HTR-8/SVneo (cell line): ENCODE measurements around the gene FASTKD1.
"Not testable (repeated sequence)": the region's sequence is repeated elsewhere in the genome, so short reads cannot be mapped to it uniquely, and the experiment has no call there.

Source experiments
- DNase-seq: peaks from one replicate; pipeline ENCODE4 v3.0.0; 2011; ENCODE audit warnings: low spot score, mixed read lengths; ENCODE audit not compliant: insufficient read length
- FAIRE-seq: peaks from 2 replicates; lab custom pipeline; 2011; peaks lifted over from hg19 to GRCh38; lab: Jason Lieb, UNC

Gene FASTKD1, protein sequence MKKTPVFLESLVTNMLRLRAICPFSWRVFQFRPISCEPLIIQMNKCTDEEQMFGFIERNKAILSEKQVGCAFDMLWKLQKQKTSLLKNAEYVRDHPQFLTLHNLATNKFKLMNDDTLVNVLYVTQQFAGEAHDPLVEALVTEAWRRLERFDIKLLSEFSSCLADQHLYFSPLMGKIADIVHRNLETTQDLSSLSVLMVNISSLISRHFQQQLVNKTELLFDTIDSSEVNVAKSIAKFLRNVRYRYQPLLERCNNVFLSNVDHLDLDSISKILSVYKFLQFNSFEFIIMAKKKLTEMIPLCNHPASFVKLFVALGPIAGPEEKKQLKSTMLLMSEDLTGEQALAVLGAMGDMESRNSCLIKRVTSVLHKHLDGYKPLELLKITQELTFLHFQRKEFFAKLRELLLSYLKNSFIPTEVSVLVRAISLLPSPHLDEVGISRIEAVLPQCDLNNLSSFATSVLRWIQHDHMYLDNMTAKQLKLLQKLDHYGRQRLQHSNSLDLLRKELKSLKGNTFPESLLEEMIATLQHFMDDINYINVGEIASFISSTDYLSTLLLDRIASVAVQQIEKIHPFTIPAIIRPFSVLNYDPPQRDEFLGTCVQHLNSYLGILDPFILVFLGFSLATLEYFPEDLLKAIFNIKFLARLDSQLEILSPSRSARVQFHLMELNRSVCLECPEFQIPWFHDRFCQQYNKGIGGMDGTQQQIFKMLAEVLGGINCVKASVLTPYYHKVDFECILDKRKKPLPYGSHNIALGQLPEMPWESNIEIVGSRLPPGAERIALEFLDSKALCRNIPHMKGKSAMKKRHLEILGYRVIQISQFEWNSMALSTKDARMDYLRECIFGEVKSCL

DNA sequence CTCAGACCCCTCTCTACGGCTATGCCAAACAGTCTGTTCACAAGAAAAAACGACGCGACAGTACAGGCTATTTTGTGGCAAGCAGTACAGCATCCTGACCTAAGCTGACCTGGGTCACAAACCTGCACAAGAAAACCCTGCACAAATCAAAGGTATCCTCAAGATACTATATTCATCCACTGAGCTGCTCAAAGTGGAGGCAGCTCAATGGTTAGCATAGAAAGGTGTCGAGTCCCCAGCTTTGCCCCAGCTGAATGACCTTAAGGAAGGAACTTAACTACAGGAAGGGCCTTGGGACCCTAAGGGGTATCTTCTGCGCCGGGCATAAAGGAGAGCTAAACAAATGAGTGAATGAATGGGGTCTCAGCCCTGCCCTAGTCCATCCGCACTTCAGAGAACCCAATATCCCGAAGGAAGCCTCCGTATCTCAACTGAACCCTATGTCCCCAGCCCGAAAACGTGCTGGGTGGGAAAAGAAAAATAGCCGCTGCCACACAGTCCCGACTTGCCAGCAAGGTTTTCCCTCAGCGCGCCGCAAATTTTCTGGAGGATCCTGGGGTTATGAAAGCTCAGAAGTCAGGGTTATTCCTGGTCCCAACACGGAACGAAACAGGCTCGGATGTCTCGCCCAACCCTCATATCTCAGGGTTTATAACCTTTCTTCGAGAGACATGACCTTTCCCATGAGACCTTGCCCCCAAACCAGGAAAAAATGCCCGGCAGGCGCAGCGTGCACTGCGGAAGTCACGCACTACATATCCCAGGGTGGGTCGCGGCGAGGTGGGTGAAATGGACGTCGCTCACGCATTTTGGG, at the start of gene FASTKD1:
FASTKD1 (minus strand) TSS at position 706 of the 814 bp plus-strand sequence. CDS start 1,836 bp downstream, outside the sequence.
- DNase-seq = peak; percentile 81
- peak; percentile 90 for FAIRE-seq

DNA sequence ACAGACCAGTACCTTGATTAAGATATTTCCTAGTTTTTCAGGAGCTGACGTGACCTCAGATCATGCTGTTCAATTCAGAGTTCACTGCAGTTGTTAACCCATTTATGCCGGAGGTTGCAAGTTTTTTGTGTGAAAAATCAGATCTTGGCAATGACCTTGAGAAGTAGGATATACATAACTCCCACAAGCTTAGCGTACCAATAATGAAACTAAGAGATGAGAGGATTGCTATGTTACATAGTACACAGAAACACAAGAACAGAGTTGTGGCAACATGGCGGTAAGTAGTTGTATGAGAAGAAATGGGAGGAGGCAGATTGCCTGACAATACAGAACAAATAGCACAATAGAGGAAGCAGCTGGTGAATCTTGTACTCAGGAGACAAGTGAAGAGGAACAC, 49.6 kb upstream of the FASTKD1 start:
- no peak for DNase-seq
- FAIRE-seq = no peak

DNA sequence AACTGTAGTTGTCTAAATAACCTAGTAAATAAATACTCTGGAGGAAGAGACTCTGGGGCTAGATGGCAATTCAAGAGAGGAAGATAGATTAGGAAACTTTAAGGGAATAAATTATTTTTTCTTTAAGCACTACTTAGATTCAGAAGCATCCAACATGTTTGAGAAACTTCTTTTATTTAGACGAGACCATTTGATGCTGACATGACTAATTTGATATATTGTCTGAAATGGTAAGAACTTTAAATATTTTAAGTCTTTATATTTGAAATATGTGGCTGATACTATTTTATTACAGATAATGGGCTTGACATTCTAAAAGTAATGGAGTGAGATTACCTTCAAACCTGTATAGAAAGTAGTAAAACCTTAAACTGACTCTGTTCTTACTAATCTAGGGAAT, 46.8 kb upstream of the FASTKD1 start:
- no peak for FAIRE-seq

DNA sequence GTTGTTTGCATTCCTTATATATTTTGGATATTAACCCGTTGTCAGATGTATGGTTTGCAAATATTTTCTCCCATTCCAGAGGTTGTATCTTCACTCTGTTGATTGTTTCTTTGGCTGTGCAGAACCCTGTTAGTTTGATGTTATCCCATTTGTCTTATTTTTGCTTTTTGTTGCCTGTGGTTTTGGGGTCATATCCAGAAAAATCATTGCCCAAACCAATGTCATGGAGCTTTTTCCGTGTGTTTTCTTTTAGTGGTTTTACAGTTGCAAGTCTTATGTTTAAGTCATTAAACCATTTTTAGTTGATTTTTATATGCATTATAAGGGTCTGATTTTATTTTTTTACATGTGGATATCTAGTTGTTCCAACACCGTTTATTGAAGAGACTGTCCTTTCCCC, 46.3 kb upstream of the FASTKD1 start:
- no peak for DNase-seq

More for the DNA sequence above, 46.8 kb upstream of the FASTKD1 start:
- DNase-seq = no peak

DNA sequence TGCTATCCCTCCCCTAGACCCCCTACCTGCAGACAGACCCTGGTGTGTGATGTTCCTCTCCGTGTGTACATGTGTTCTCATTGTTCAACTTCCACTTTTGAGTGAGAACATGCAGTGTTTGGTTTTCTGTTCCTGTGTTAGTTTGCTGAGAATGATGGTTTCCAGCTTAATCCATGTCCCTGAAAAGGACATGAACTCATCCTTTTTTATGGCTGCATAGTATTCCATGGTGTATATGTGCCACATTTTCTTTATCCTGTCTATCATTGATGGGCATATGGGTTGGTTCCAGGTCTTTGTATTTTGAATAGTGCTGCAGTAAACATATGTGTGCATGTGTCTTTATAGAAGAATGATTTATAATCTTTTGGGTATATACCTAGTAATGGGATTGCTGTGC, 42.3 kb upstream of the FASTKD1 start:
- DNase-seq, FAIRE-seq: not testable (repeated sequence)

More for the DNA sequence above, 46.3 kb upstream of the FASTKD1 start:
- FAIRE-seq = no peak

DNA sequence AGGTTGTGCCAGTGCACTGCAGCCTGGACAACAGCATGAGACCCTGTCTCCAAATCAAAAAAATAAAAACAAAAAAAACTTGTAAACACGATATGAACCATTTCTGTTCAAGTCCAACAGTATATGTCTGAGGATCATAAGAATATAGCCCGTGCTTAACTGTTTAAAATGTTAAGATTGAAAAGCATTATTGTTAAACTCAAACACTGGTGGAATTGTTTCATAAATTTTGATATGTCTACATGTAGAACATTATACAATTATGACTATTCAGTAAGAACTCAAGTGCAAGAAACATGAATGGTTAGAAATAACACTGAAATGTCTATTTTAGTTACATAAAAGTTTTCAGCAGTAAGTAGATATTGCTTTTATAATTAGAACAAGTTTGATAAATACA, 40.2 kb upstream of the FASTKD1 start:
- FAIRE-seq = no peak
- DNase-seq = no peak

DNA sequence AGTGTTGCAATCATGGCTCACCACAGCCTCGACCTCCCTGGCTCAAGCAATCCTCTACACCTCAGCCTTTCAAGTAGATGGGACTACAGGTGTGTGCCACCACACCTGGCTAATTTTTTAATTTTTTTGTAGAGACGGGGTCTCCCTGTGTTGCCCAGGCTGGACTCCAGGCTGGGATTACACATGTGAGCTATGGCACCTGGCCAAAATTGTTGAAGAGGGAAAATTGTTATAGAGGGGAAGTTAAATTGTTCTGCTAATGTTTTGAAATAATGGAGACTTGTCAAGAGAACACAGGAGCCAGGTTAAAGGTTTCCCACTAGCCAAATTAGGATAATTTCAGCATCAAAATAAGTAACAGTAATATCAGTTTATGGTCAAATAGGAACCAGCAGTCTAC, 35.6 kb upstream of the FASTKD1 start:
- FAIRE-seq (no peak), DNase-seq (no peak)

DNA sequence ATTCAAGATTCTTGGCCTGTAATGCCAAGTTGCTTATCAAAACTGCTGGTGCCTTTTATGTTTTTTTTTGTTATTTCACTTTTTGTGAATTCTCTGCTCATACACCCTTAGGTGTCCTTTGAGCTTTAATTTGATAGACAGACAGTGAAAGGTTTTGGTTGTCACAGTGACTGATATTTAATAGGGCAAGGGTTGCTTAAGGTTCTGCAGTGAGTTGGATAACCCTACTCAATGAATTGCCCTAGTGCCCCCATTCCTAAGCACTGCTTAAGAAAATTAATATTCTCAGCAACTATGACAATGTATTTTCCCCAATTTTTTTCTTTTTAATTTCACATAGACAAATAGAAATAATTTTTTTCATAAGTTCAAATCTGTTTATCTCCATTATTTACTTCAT, 25.9 kb upstream of the FASTKD1 start:
- no peak for FAIRE-seq

DNA sequence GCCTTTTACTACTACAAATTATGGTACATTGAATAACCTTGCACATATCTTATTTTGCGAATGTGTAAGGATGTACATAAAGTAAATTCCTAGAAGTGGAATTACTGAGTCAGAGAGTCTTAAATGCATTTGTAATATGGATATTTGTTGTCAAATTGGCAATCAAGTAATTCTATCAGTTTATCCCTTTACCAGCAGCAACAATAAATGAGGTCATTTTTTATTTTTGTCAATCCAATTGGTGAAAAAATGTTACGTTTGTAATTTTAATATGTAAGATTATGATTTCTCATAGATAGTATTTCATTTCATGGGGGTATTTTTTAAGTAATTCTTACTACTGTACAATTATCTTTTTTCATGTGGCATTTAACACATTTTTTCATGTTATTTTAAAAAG, 25.3 kb upstream of the FASTKD1 start:
- no peak for DNase-seq
- FAIRE-seq = no peak

More for the DNA sequence above, 25.9 kb upstream of the FASTKD1 start:
- DNase-seq = no peak

DNA sequence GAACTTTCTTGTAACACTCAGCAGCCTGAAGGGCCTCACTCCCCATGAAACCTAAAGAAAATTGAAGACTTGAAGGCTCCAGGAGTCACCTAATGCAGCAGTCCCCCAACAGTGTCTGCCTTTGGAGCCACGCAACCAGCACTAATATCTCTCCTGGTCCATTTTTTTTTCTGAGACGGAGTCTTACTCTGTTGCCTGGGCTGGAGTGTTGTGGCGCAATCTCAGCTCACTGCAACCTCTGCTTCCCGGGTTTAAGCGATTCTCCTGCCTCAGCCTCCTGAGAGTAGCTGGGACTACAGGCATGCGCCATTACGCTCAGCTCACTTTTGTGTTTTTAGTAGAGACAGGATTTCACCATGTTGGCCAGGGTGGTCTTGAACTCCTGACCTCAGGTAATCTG, 22.9 kb upstream of the FASTKD1 start:
- FAIRE-seq, DNase-seq: not testable (repeated sequence)

DNA sequence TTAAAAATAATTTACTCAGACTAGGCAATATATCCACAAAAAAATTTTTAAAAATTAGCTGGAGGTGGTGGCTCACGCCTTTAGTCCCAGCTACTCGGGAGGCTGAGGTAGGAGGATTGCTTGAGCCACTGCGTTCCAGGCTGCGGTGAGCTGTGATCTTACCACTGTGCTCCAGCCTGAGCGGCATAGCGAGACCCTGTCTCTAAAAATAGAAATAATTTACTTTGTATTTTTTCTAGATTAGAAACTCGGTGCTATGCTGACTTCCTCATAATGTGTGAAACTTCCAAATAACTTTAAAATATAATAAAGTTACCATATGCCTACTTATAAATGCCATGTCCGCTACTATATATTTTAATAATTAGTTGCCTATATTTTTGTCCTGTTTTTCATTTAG, 17.1 kb upstream of the FASTKD1 start:
- FAIRE-seq = no peak

DNA sequence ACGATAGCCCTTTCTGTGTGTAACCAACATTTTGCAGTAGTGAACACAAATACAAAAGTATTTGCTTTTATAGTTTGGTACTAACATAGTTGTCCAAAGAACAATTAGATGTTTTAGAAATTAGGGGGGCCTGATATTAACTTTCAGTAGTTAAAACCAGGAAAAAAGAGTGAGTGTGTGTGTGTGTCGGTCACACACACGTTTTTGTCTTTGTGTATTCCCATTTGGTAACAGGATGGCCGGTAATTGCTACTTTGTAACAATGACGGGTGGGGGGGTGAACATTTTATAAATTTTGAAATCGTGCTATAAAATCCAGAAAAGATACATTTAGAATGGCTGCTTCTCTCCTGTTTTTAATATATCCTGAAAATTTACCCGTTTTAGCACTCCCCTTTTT, 12.0 kb upstream of the FASTKD1 start:
- FAIRE-seq = no peak
- no peak for DNase-seq

More for the DNA sequence above, 17.1 kb upstream of the FASTKD1 start:
- DNase-seq = no peak

DNA sequence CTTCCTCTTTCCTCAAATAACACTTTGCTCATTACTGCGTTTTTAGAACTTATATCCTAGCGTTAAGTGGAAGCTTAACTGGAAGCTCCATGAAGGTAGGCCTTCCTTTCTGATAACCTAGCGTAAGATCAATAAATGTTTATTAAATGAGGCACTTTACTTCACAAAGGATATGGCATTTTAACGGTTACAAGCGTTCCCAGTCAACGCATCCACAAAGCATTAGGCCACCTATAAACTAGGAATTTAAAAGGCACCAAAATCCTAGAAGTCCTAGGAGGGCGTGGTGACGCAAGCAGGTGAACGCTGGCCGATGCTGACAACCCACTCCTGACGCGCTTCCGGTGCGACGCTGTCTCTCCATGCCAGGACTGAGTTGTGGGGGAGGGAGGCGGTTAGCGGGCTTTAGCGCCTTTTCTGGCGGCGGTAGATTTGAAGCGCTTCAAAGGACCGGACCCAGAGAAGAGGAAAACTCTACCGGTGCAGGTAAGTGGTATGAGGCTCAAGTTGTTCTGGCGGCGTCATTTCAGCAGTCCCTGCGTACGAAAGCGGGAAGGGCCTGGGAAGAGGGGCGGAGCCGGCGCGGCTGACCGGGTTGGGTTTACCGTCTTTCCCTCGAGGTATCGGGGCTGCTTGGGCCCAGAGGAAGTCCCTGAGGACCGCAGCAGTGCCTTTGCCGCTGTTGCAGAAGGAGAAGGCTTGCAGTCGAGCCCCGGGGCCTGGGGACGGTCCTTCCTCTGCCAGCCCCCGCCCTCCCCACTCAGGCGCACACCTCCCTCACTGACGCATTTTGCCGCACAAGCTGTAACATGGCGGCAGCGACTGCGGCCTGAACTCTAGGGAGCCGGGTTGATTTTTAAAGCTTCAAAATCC, 10.6 kb upstream of the FASTKD1 start, which contains the start of gene PPIG:
PPIG (plus strand) TSS at position 347 of the 873 bp plus-strand sequence. CDS start 19,691 bp downstream, outside the sequence.
- FAIRE-seq (peak; percentile 83), DNase-seq (peak; percentile 94)

DNA sequence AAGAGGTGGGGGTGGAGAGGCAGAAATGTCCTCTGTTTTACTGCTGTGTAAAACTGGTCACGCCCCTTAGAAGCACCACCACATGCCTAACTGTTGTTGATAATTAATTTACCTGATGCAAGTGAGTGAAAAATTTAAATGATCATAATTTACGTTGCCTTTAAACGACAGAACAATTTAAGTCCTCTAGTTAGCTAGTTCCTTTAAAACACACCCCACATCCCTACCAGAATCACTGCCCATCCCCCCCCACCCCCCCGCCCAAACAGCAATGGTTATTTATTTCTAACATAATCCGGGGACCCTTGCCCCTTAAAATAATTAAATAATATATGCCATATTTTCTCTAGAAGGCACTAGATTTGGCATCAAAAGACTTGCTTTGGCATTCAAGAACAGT, 9.9 kb upstream of the FASTKD1 start:
- DNase-seq = no peak
- FAIRE-seq = no peak

DNA sequence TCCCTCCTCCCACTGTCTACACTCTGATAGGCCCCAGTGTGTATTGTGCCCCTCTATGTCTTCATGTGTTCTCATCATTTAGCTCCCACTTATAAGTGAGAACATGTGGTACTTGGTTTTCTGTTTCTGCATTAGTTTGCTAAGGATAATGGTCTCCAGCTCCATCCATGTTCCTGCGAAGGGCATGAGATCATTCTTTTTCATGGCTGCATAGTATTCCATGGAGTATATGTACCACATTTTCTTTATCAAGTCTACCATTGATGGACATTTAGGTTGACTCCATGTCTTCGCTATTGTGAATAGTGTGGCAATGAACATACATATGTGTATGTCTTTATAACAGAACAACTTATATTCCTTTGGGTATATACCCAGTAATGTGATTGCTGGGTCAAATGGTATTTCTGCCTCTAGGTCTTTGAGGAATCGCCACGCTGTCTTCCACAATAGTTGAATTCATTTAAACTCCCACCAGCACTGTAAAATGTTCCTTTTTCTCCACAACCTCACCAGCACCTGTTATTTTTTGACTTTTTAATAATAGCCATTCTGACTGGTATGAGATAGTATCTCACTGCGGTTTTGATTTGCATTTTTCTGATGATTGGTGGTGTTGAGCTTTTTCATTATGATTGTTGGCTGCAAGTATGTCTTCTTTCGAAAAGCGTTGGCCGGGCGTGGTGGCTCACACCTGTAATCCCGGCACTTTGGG, 9.0 kb upstream of the FASTKD1 start:
- FAIRE-seq, DNase-seq: not testable (repeated sequence)

DNA sequence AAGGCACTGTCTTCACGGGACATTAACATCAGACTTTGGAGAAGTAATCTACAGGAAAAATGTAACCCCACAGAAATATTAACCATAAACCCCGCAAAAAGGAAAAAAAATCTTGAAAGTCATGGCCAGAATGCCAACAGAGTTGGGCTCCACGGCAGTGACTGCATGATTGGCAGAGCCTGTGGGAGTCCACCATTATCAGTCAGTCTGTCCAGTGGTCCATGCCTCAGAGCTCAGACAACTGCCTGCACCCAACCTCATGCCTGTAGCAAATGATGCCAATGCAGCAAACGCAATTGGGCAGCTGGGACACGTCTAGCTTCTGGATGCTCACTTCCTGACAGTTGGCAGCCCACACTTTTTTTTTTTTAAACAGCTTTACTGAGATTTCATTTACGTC, 5.4 kb upstream of the FASTKD1 start:
- DNase-seq = no peak
- FAIRE-seq = no peak

DNA sequence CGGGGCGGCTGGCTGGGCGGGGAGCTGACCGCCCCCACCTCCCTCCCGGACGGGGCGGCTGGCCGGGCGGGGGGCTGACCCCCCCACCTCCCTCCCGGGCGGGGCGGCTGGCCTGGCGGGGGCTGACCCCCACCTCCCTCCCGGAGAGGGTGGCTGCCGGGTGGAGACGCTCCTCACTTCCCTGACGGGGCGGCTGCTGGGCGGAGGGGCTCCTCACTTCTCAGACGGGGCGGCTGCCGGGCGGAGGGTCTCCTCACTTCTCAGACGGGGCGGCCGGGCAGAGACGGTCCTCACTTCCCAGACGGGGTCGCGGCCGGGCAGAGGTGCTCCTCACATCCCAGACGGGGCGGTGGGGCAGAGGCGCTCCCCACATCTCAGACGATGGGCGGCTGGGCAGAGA, 1.6 kb upstream of the FASTKD1 start:
- not testable (repeated sequence) for FAIRE-seq, DNase-seq

DNA sequence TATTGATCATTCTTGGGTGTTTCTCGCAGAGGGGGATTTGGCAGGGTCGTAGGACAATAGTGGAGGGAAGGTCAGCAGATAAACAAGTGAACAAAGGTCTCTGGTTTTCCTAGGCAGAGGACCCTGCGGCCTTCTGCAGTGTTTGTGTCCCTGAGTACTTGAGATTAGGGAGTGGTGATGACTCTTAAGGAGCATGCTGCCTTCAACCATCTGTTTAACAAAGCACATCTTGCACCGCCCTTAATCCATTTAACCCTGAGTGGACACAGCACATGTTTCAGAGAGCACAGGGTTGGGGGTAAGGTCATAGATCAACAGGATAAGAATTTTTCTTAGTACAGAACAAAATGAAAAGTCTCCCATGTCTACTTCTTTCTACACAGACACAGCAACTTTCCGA, 874 bp upstream of the FASTKD1 start:
- DNase-seq, FAIRE-seq: not testable (repeated sequence)

DNA sequence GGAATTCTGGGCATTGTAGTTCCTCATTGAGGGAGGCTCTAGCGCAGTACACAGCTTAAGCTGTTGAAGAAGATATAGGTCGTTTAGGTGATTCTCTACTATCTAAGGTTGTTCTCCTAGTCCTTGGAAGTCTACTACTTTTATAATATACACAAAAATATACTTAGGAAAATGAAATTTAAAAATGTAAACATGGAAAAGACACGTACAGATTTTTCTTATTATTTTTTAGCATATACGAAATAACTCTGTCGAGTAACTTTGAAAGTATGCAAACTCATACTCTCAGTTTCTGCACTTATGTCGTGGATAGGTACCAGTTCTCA, 272 bp upstream of the FASTKD1 start:
- FAIRE-seq = no peak
- no peak for DNase-seq
